OCI-LY7 (cell line): ENCODE data around the gene SLC25A45. TPM values are rescaled to one million over a fixed set of nuclear protein-coding genes. Genes with fewer than 3 reads are reported as not detected.
"Not testable (repeated sequence)": the region's sequence is repeated elsewhere in the genome, so short reads cannot be mapped to it uniquely, and the experiment has no call there.

ENCODE experiments used
- BruUV-seq: library from RNA; stranded (reverse); fragments of 400-500 nt; replicated peaks from 2 replicates; lab custom pipeline; 2021; lab: Mats Ljungman, UMichigan
- CTCF ChIA-PET: fragments of 300-600 bp; sonication (Branson Sonifier 250); formaldehyde crosslinking; loops from one replicate; lab custom pipeline; 2022; ENCODE audit warnings: antibody characterized with exemption; ENCODE audit not compliant: unreplicated experiment; lab: Charles Lee
- POLR2A ChIA-PET: fragments of 300-600 bp; sonication (Branson Sonifier 250); formaldehyde crosslinking; loops from one replicate; lab custom pipeline; 2022; ENCODE audit warnings: antibody characterized with exemption; lab: Charles Lee
- DNase-seq: peaks from one replicate; pipeline ENCODE4 v3.0.0-alpha.2; 2015; ENCODE audit warnings: low spot score
- H2AFZ ChIP-seq: fragments of 200-600 bp; sonication (generic), shearing (Covaris generic); 2 replicates; pipeline ENCODE4 v1.6.1; 2014; ENCODE audit warnings: mild to moderate bottlenecking, antibody characterized with exemption, low read length, moderate library complexity
- H3K27ac ChIP-seq: fragments of 200-600 bp; sonication (generic); 2 replicates; pipeline ENCODE4 v1.5.1; 2014; ENCODE audit warnings: mixed run types, low read depth, mild to moderate bottlenecking, moderate library complexity, low read length, inconsistent platforms; ENCODE audit not compliant: poor library complexity, severe bottlenecking
- H3K36me3 ChIP-seq: fragments of 200-600 bp; sonication (generic); 2 replicates; pipeline ENCODE4 v1.6.1; 2014; ENCODE audit warnings: mild to moderate bottlenecking, antibody characterized with exemption, low read length, moderate library complexity, mixed read lengths; ENCODE audit not compliant: insufficient read depth
- H3K4me1 ChIP-seq: fragments of 200-600 bp; sonication (generic); 2 replicates; pipeline ENCODE4 v1.5.1; 2014; ENCODE audit warnings: mild to moderate bottlenecking, low read length; ENCODE audit not compliant: insufficient read depth, poor library complexity, severe bottlenecking
- H3K4me2 ChIP-seq: fragments of 200-600 bp; sonication (generic); 2 replicates; pipeline ENCODE4 v1.6.1; 2014; ENCODE audit warnings: mild to moderate bottlenecking, low read length
- H3K4me3 ChIP-seq: fragments of 200-600 bp; sonication (generic); 2 replicates; pipeline ENCODE4 v1.5.1; 2014; ENCODE audit warnings: mild to moderate bottlenecking, low read depth, low read length; ENCODE audit not compliant: poor library complexity, severe bottlenecking
- H3K79me2 ChIP-seq: fragments of 200-600 bp; sonication (generic); 2 replicates; pipeline ENCODE4 v1.6.1; 2016; ENCODE audit warnings: low read depth, mild to moderate bottlenecking, low read length, moderate library complexity, mixed read lengths; ENCODE audit not compliant: insufficient read depth
- H3K9me2 ChIP-seq: fragments of 200-600 bp; sonication (generic); 2 replicates; pipeline ENCODE4 v1.6.1; 2016; ENCODE audit warnings: mild to moderate bottlenecking, low read length, mixed read lengths; ENCODE audit not compliant: insufficient read depth
- H3K9me3 ChIP-seq: fragments of 200-600 bp; sonication (generic); 2 replicates; pipeline ENCODE4 v1.6.1; 2014; ENCODE audit warnings: mild to moderate bottlenecking, mixed run types, low read length, mixed read lengths
- H4K20me1 ChIP-seq: fragments of 200-600 bp; sonication (generic); 2 replicates; pipeline ENCODE4 v1.6.1; 2014; ENCODE audit warnings: mild to moderate bottlenecking, antibody characterized with exemption, low read length, moderate library complexity, mixed read lengths; ENCODE audit not compliant: insufficient read depth
- EZH2phosphoT487 ChIP-seq: fragments of 200-600 bp; sonication (generic); IDR thresholded peaks from 2 replicates; pipeline ENCODE4 v1.6.1; 2018; ENCODE audit warnings: low read depth, borderline replicate concordance, mild to moderate bottlenecking, mixed run types, antibody characterized with exemption, low read length, moderate library complexity, mixed read lengths
- intact Hi-C: fragments of 100-400 bp; cut with micrococcal nuclease; formaldehyde crosslinking; loops from one replicate; pipeline ENCODE4 v1.10.0; 2022; ENCODE audit not compliant: unreplicated experiment
- total RNA-seq, 2 experiments: library from RNA; depleted of rRNA in 1 of 2; stranded (reverse); fragments of >200 nt in 1 of 2; shearing (Covaris generic) in 1 of 2; gene quantifications; 2 replicates each; pipeline ENCODE4 v1.2.3, GENCODE V29; 2014 to 2022
- TF ChIP-seq, protein P1 (sequence below): fragments of 200-600 bp; sonication (generic); conservative IDR thresholded peaks from 2 replicates; pipeline ENCODE4 v1.5.1; 2014; ENCODE audit warnings: mild to moderate bottlenecking, antibody characterized with exemption, low read length, moderate library complexity, mixed read lengths

Gene SLC25A45
- total RNA-seq, 2 experiments from 2014 or later, result 7.0 to 20.7 TPM

DNA sequence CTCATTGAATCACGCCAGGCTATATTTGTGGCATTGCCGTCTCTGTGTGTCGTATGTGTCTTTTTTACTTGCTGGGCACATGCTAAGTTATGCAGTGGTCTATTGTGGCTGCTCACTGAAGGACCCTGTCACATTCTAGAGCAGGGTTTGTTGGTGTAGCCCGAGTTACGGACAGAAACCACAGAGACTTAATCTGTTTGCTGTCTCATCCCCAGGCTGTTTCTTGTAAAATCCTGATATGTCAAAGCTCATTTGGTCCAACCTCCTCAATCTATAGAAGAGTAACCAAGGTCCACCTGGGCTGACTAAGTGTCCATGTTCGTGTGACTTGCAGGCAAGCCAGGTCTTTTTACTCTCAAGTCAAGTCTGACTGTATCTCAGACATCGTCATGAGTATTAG is 43.8 kb downstream of the SLC25A45 start:
- intact Hi-C loops, result no loop called here
- POLR2A ChIA-PET, result interaction anchor here (1.3 kb wide), 1 partner anchor 18 kb away, joined by 3 read pairs; no protein-coding TSS in a partner anchor
- Histone ChIP-seq H3K27ac (no peak overlapping the region), H3K9me3 (no peaks in the 10 kb centered on the region), H3K36me3 (peaks cover 62% of the 10 kb centered on the region), H4K20me1 (peaks cover 25% of the 10 kb centered on the region), H2AFZ (no peak overlapping the region), H3K79me2 (peaks cover 42% of the 10 kb centered on the region), H3K9me2 (no peaks in the 10 kb centered on the region), H3K4me2 (no peak overlapping the region), H3K4me3 (no peak overlapping the region), H3K4me1 (peaks cover 9% of the 10 kb centered on the region)
- CTCF ChIA-PET, result no interaction called here
- DNase-seq, result no peak
- TF ChIP-seq EZH2phosphoT487, result no peak
- TF ChIP-seq, protein P1, sequence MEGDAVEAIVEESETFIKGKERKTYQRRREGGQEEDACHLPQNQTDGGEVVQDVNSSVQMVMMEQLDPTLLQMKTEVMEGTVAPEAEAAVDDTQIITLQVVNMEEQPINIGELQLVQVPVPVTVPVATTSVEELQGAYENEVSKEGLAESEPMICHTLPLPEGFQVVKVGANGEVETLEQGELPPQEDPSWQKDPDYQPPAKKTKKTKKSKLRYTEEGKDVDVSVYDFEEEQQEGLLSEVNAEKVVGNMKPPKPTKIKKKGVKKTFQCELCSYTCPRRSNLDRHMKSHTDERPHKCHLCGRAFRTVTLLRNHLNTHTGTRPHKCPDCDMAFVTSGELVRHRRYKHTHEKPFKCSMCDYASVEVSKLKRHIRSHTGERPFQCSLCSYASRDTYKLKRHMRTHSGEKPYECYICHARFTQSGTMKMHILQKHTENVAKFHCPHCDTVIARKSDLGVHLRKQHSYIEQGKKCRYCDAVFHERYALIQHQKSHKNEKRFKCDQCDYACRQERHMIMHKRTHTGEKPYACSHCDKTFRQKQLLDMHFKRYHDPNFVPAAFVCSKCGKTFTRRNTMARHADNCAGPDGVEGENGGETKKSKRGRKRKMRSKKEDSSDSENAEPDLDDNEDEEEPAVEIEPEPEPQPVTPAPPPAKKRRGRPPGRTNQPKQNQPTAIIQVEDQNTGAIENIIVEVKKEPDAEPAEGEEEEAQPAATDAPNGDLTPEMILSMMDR, result no peak
- no TSS peak for BruUV-seq

GRCh38 chr11:65334696-65335295 is 47.6 kb downstream of the SLC25A45 start:
- Histone ChIP-seq H3K9me3 (no peaks in the 10 kb centered on the region), H2AFZ (no peak overlapping the region), H3K9me2 (no peaks in the 10 kb centered on the region), H3K4me1 (peaks cover 10% of the 10 kb centered on the region), H3K79me2 (peaks cover 42% of the 10 kb centered on the region), H3K27ac (peak overlapping the region; percentile 39), H3K4me2 (peak overlapping the region; percentile 86), H3K36me3 (peaks cover 26% of the 10 kb centered on the region), H3K4me3 (peak overlapping the region; percentile 83), H4K20me1 (peaks cover 21% of the 10 kb centered on the region)
- no TSS peak for BruUV-seq
- intact Hi-C loops, result no loop called here
- TF ChIP-seq, protein P1, result no peak
- no peak for TF ChIP-seq EZH2phosphoT487
- ChIA-PET CTCF (interaction anchor here (0.6 kb wide), 1 partner anchor 592 kb away, joined by 4 read pairs; no protein-coding TSS in a partner anchor), POLR2A (interaction anchor here (0.6 to 1.3 kb wide), 6 partner anchors 13 to 142 kb away, joined by 3 to 7 read pairs (median 3); partner anchors contain the start of gene POLA2)
- peak; percentile 13 for DNase-seq

- BruUV-seq, intact Hi-C loops, H2AFZ ChIP-seq, H3K9me3 ChIP-seq, H3K9me2 ChIP-seq, DNase-seq, H3K27ac ChIP-seq, H3K4me2 ChIP-seq, H3K4me3 ChIP-seq: not testable (repeated sequence)
- Histone ChIP-seq H3K36me3 (peaks cover 11% of the 10 kb centered on the region), H3K79me2 (peaks cover 32% of the 10 kb centered on the region), H3K4me1 (peaks cover 18% of the 10 kb centered on the region), H4K20me1 (peaks cover 13% of the 10 kb centered on the region; the same call in 1 of the 2 replicates)
- ChIA-PET POLR2A (interaction anchor here (0.6 to 1.6 kb wide), 4 partner anchors 14 to 198 kb away, joined by 3 to 8 read pairs (median 4); no protein-coding TSS in a partner anchor), CTCF (interaction anchor here (0.6 kb wide), 1 partner anchor 12 kb away, joined by 3 read pairs; no protein-coding TSS in a partner anchor)
Measured at GRCh38 chr11:65332591-65332990, 49.9 kb downstream of the SLC25A45 start.
